ENCODE data around the gene LY86.

DNA sequence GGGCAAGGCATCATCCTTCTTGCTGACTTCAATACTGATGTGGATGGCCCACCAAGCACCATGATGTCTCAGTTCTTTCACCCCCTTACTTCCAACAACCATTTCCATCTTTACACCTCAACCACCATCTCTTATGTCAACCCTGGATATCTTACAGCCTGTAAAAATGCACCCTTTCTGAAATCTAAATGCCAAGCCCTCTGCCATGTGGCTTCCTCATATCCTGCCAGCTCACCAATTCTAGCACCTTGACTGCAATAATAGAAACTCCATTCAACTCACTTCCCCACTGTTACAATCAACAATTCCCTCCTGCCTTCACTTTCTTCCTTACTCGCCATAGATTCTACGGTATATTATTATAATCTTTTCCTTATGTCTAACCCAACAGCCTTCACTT, 57.9 kb downstream of the LY86 start:
- TF ChIP-seq, protein P1, sequence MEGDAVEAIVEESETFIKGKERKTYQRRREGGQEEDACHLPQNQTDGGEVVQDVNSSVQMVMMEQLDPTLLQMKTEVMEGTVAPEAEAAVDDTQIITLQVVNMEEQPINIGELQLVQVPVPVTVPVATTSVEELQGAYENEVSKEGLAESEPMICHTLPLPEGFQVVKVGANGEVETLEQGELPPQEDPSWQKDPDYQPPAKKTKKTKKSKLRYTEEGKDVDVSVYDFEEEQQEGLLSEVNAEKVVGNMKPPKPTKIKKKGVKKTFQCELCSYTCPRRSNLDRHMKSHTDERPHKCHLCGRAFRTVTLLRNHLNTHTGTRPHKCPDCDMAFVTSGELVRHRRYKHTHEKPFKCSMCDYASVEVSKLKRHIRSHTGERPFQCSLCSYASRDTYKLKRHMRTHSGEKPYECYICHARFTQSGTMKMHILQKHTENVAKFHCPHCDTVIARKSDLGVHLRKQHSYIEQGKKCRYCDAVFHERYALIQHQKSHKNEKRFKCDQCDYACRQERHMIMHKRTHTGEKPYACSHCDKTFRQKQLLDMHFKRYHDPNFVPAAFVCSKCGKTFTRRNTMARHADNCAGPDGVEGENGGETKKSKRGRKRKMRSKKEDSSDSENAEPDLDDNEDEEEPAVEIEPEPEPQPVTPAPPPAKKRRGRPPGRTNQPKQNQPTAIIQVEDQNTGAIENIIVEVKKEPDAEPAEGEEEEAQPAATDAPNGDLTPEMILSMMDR (IDR thresholded peaks at IDR 0.05), result no peak
- TF ChIP-seq POLR2A (IDR thresholded peaks at IDR 0.05), result no peak

All from upper lobe of left lung (tissue), 4 donors.